ENCODE data around the gene EGF.

Gene EGF

DNA sequence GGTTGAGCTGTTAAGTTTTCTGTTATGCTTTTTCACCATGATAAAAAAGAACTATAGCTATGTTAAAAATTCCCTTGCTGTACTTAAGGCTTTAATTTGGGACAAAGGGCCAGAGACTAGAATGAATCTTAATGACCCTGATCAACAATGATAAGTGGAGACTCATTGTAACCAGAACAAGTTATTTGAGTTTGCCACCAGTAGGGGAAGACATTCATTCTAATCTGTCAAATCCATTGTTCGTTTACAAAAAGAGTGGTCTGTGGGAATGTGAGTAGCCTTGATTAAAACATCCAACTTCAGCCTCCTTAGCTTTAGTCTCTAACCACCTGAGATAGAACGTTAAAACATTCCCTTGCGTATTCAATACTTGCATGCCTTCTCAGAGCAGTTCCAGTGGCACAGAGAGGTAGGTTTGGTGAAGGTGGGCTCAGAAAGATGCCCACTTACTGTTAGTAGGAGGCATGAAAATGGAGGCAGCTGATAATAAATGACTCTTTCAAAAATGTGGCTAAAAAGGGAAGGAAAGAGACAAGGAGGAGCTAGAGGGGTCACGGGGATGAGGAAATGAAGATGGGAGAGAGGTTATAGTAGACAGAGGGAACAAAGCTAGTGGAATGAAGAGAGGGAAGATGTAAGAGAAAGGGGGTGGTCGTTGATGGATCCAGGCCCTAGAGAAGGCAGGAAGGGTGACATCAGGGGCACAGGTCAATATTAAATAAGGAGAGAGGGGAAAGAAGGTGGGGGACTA lies 66.2 kb downstream of the EGF start:
- Histone ChIP-seq H3K27ac (ENCODE audit: low read depth, low read length) (no peak overlapping the region), H3K79me2 (ENCODE audit: control insufficient read depth, insufficient read depth, low read length, unreplicated experiment) (no peaks in the 10 kb centered on the region), H2AFZ (ENCODE audit: low read length, unreplicated experiment) (no peak overlapping the region), H3K27me3 (ENCODE audit: insufficient read depth, low read length) (no peaks in the 10 kb centered on the region), H3K4me3 (ENCODE audit: low read depth, low read length) (no peak overlapping the region), H3K36me3 (ENCODE audit: insufficient read depth, low read length) (no peaks in the 10 kb centered on the region), H3K4me1 (ENCODE audit: control insufficient read depth, insufficient read depth, low read length, unreplicated experiment) (peaks cover 17% of the 10 kb centered on the region)

GRCh38 chr4:109979920-109980717 lies 67.4 kb downstream of the EGF start:
- H3K27ac ChIP-seq (ENCODE audit: low read depth, low read length): no peak overlapping the region
- H3K36me3 ChIP-seq (ENCODE audit: insufficient read depth, low read length): no peaks in the 10 kb centered on the region
- no peaks in the 10 kb centered on the region for H3K27me3 ChIP-seq (ENCODE audit: insufficient read depth, low read length)
- peaks cover 17% of the 10 kb centered on the region for H3K4me1 ChIP-seq (ENCODE audit: control insufficient read depth, insufficient read depth, low read length, unreplicated experiment)
- no peak overlapping the region for H3K4me3 ChIP-seq (ENCODE audit: low read depth, low read length)
- no peaks in the 10 kb centered on the region for H3K79me2 ChIP-seq (ENCODE audit: control insufficient read depth, insufficient read depth, low read length, unreplicated experiment)
- H2AFZ ChIP-seq (ENCODE audit: low read length, unreplicated experiment): peak overlapping the region; percentile 13

DNA sequence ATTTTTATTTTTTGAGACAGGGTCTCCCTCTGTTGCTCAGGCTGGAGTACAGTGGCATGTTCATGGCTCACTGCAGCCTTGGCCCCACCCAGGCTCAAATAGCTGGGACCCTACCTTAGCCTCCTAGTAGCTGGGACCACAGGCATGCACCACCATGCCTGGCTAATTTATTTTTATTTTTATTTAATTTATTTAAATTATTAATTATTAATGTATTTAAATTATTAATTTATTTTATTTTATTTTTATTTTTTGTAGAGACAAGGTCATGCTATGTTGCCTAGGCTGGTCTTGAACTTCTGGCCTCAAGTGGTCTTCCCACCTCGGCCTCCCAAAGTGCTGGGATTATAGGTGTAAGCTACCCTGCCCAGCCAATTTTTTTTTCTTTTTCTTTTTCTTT lies 69.3 kb downstream of the EGF start:
- no peak overlapping the region for H2AFZ ChIP-seq (ENCODE audit: low read length, unreplicated experiment)
- H3K27me3 ChIP-seq (ENCODE audit: insufficient read depth, low read length): no peaks in the 10 kb centered on the region
- no peaks in the 10 kb centered on the region for H3K36me3 ChIP-seq (ENCODE audit: insufficient read depth, low read length)
- H3K4me1 ChIP-seq (ENCODE audit: control insufficient read depth, insufficient read depth, low read length, unreplicated experiment): peaks cover 17% of the 10 kb centered on the region
- no peak overlapping the region for H3K4me3 ChIP-seq (ENCODE audit: low read depth, low read length)
- H3K79me2 ChIP-seq (ENCODE audit: control insufficient read depth, insufficient read depth, low read length, unreplicated experiment): no peaks in the 10 kb centered on the region
- H3K27ac ChIP-seq (ENCODE audit: low read depth, low read length): no peak overlapping the region

- Histone ChIP-seq H3K36me3 (ENCODE audit: insufficient read depth, low read length) (no peaks in the 10 kb centered on the region), H3K4me1 (ENCODE audit: control insufficient read depth, insufficient read depth, low read length, unreplicated experiment) (peaks cover 17% of the 10 kb centered on the region), H2AFZ (ENCODE audit: low read length, unreplicated experiment) (no peak overlapping the region), H3K27ac (ENCODE audit: low read depth, low read length) (no peak overlapping the region), H3K79me2 (ENCODE audit: control insufficient read depth, insufficient read depth, low read length, unreplicated experiment) (no peaks in the 10 kb centered on the region), H3K27me3 (ENCODE audit: insufficient read depth, low read length) (no peaks in the 10 kb centered on the region), H3K4me3 (ENCODE audit: low read depth, low read length) (no peak overlapping the region)
Observed at GRCh38 chr4:109982521-109982920, 69.8 kb downstream of the EGF start.

- Histone ChIP-seq H3K27me3 (ENCODE audit: insufficient read depth, low read length) (no peaks in the 10 kb centered on the region), H3K27ac (ENCODE audit: low read depth, low read length) (no peak overlapping the region)
Observed at GRCh38 chr4:109985993-109986974, 73.6 kb downstream of the EGF start.

GRCh38 chr4:109989044-109989443 lies 76.4 kb downstream of the EGF start:
- no peaks in the 10 kb centered on the region for H3K4me1 ChIP-seq (ENCODE audit: control insufficient read depth, insufficient read depth, low read length, unreplicated experiment)
- H3K36me3 ChIP-seq (ENCODE audit: insufficient read depth, low read length): no peaks in the 10 kb centered on the region
- H3K4me3 ChIP-seq (ENCODE audit: low read depth, low read length): no peak overlapping the region
- H3K27ac ChIP-seq (ENCODE audit: low read depth, low read length): no peak overlapping the region
- no peaks in the 10 kb centered on the region for H3K79me2 ChIP-seq (ENCODE audit: control insufficient read depth, insufficient read depth, low read length, unreplicated experiment)
- no peak overlapping the region for H2AFZ ChIP-seq (ENCODE audit: low read length, unreplicated experiment)
- no peaks in the 10 kb centered on the region for H3K27me3 ChIP-seq (ENCODE audit: insufficient read depth, low read length)

More at GRCh38 chr4:109985993-109986974, 73.6 kb downstream of the EGF start:
- H3K4me1 ChIP-seq (ENCODE audit: control insufficient read depth, insufficient read depth, low read length, unreplicated experiment): no peaks in the 10 kb centered on the region
- H2AFZ ChIP-seq (ENCODE audit: low read length, unreplicated experiment): no peak overlapping the region
- no peaks in the 10 kb centered on the region for H3K36me3 ChIP-seq (ENCODE audit: insufficient read depth, low read length)
- H3K79me2 ChIP-seq (ENCODE audit: control insufficient read depth, insufficient read depth, low read length, unreplicated experiment): no peaks in the 10 kb centered on the region
- no peak overlapping the region for H3K4me3 ChIP-seq (ENCODE audit: low read depth, low read length)

- H2AFZ ChIP-seq (ENCODE audit: low read length, unreplicated experiment): no peak overlapping the region
- peaks cover 1% of the 10 kb centered on the region; the same call in 1 of the 2 replicates for H3K27me3 ChIP-seq (ENCODE audit: insufficient read depth, low read length)
- H3K79me2 ChIP-seq (ENCODE audit: control insufficient read depth, insufficient read depth, low read length, unreplicated experiment): no peaks in the 10 kb centered on the region
- H3K27ac ChIP-seq (ENCODE audit: low read depth, low read length): no peak overlapping the region
- H3K36me3 ChIP-seq (ENCODE audit: insufficient read depth, low read length): no peaks in the 10 kb centered on the region
- H3K4me1 ChIP-seq (ENCODE audit: control insufficient read depth, insufficient read depth, low read length, unreplicated experiment): no peaks in the 10 kb centered on the region
- H3K4me3 ChIP-seq (ENCODE audit: low read depth, low read length): no peak overlapping the region
Observed at GRCh38 chr4:109989618-109990017, 76.9 kb downstream of the EGF start.

GRCh38 chr4:109990261-109991257 lies 77.9 kb downstream of the EGF start:
- no peaks in the 10 kb centered on the region for H3K4me1 ChIP-seq (ENCODE audit: control insufficient read depth, insufficient read depth, low read length, unreplicated experiment)
- H2AFZ ChIP-seq (ENCODE audit: low read length, unreplicated experiment): no peak overlapping the region
- H3K36me3 ChIP-seq (ENCODE audit: insufficient read depth, low read length): no peaks in the 10 kb centered on the region
- no peak overlapping the region for H3K27ac ChIP-seq (ENCODE audit: low read depth, low read length)
- H3K79me2 ChIP-seq (ENCODE audit: control insufficient read depth, insufficient read depth, low read length, unreplicated experiment): no peaks in the 10 kb centered on the region
- H3K4me3 ChIP-seq (ENCODE audit: low read depth, low read length): no peak overlapping the region
- peaks cover 3% of the 10 kb centered on the region; the same call in 1 of the 2 replicates for H3K27me3 ChIP-seq (ENCODE audit: insufficient read depth, low read length)

DNA sequence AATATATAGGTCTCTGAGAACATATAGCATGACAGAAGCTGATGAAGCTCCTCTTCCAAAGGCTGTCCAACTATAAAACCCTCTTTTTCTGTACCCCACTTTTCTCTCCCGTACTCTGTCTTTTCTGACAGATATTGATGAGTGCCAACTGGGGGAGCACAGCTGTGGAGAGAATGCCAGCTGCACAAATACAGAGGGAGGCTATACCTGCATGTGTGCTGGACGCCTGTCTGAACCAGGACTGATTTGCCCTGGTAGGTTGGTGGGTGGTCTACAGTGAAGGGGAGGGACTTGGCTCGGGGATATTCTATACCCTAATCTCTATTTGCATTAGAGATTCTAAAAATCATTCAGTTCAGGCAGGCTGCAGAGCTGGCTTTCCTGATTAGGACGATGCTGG lies 80.4 kb downstream of the EGF start:
- H2AFZ ChIP-seq (ENCODE audit: low read length, unreplicated experiment): no peak overlapping the region
- H3K79me2 ChIP-seq (ENCODE audit: control insufficient read depth, insufficient read depth, low read length, unreplicated experiment): no peaks in the 10 kb centered on the region
- H3K27ac ChIP-seq (ENCODE audit: low read depth, low read length): no peak overlapping the region
- no peaks in the 10 kb centered on the region for H3K36me3 ChIP-seq (ENCODE audit: insufficient read depth, low read length)
- peaks cover 3% of the 10 kb centered on the region; the same call in 1 of the 2 replicates for H3K27me3 ChIP-seq (ENCODE audit: insufficient read depth, low read length)
- no peak overlapping the region for H3K4me3 ChIP-seq (ENCODE audit: low read depth, low read length)
- H3K4me1 ChIP-seq (ENCODE audit: control insufficient read depth, insufficient read depth, low read length, unreplicated experiment): peaks cover 5% of the 10 kb centered on the region
